Transverse colon (tissue), 4 donors: ENCODE results near the gene ELN. TPM values are rescaled to one million over a fixed set of nuclear protein-coding genes. Genes with fewer than 3 reads are reported as not detected.

ENCODE experiments used
- DNase-seq: peaks from one replicate; pipeline ENCODE4 v3.0.0-alpha.2; 2019
- H3K27ac ChIP-seq, 4 donors: fragments of 200-600 bp; sonication (generic); 2 replicates each; pipeline ENCODE4 v1.5.1; 2016 to 2018; ENCODE audit warnings: inconsistent platforms in 4 of 4
- H3K27me3 ChIP-seq: fragments of 200-600 bp; sonication (generic); 2 replicates; pipeline ENCODE4 v1.5.1; 2017; ENCODE audit warnings: inconsistent platforms
- H3K36me3 ChIP-seq, 4 donors: fragments of 200-600 bp; sonication (generic); 2 replicates each; pipeline ENCODE4 v1.5.1; 2017 to 2019; ENCODE audit warnings: inconsistent platforms in 4 of 4
- H3K4me1 ChIP-seq, 4 donors: fragments of 200-600 bp; sonication (generic); 2 replicates each; pipeline ENCODE4 v1.5.1; 2017 to 2020; ENCODE audit warnings: inconsistent platforms in 4 of 4
- H3K4me3 ChIP-seq, 4 donors: fragments of 200-600 bp; sonication (generic); 1 replicate in 1 of 4; 2 replicates in 3 of 4; pipeline versions ENCODE4 v1.5.1 to v1.6.1; 2017 to 2019; ENCODE audit warnings: inconsistent platforms in 4 of 4
- H3K9me3 ChIP-seq, 2 donors: fragments of 200-600 bp; sonication (generic); 2 replicates each; pipeline ENCODE4 v1.5.1; 2017 to 2019; ENCODE audit warnings: inconsistent platforms in 2 of 2
- EP300 ChIP-seq: sonication (generic); formaldehyde crosslinking; IDR thresholded peaks from one replicate; pipeline ENCODE4 v1.6.1; 2017; ENCODE audit warnings: antibody characterized with exemption, low read depth
- POLR2A ChIP-seq: fragments of 450-650 bp; IDR thresholded peaks from one replicate; pipeline ENCODE4 v1.6.1; 2016; ENCODE audit warnings: antibody characterized with exemption, mild to moderate bottlenecking, moderate library complexity
- POLR2AphosphoS5 ChIP-seq, 3 donors: sonication (generic); formaldehyde crosslinking; IDR thresholded peaks; one replicate each; pipeline ENCODE4 v1.6.1; 2016; ENCODE audit warnings: antibody characterized with exemption in 3 of 3
- WGBS, 2 donors: methylation state at CpG; one replicate each; pipeline ENCODE4 v1.1.5; 2018; ENCODE audit warnings: low coverage in 1 of 2; 5-methylcytosine and 5-hydroxymethylcytosine counted together
- in situ Hi-C, 4 donors: fragments of 200-750 bp; cut with MboI; loops; one replicate each; pipeline versions ENCODE4 v1.15.0 to v1.15.1; 2017; ENCODE audit warnings: low sequenced_read_pairs in 3 of 4, low pct_ligation_motif_present in 1 of 4, low pct_unique_long_range_greater_than_20kb in 1 of 4
- intact Hi-C: fragments of 100-400 bp; cut with DNase I; formaldehyde crosslinking; loops from one replicate; pipeline ENCODE4 v1.15.1; 2023; ENCODE audit warnings: low total_unique reads
- total RNA-seq, 4 donors: library from RNA; depleted of rRNA; stranded (reverse); fragments of >200 nt; gene quantifications; one replicate each; pipeline ENCODE4 v1.1.0, GENCODE V29; 2016
- TF ChIP-seq, protein P1 (sequence below), 5 experiments: fragments of 200-600 bp in 3 of 5; fragments of 450-650 bp in 2 of 5; sonication (generic) in 3 of 5; IDR thresholded peaks; 1 replicate in 2 of 5; 2 replicates in 3 of 5; pipeline ENCODE4 v1.5.1; 2016 to 2017; ENCODE audit warnings: antibody characterized with exemption in 5 of 5, inconsistent platforms in 3 of 5, mild to moderate bottlenecking in 2 of 5, moderate library complexity in 1 of 5

ELN gene
- total RNA-seq, 4 donors from 2014 or later = 8.4 to 147 (median 25.8) TPM

DNA sequence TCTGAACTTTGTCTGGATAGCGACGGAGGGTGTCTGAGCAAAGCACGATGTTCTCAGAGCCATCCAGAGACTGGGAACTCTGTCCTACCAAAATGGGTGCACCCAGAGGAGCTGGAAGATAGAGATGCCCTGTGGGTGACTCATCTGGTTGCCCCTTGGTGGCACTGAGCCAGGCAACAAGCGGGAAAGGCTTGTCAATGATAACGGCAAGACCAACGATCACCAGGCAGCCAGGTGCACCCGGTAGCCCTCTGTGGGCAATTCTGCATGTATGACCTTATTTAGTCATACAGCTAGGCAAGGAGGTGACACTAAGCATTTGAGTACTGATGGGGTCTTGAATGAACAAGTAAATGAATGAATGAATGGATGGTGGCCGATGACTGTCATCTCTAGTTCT lies 2.8 kb upstream of the ELN start:
- no peak overlapping the region for H3K27ac ChIP-seq
- no peaks in the 10 kb centered on the region for H3K36me3 ChIP-seq
- H3K4me1 ChIP-seq = peaks cover 12 to 41% (median 15%) of the 10 kb centered on the region in 4 donors
- 65% methylated on average over 8 of the region's 8 CpGs; no CpG with 5 or more reads in 1 of the 2 donors for WGBS, 2 donors
- no peak for DNase-seq
- TF ChIP-seq EP300 = no peak
- TF ChIP-seq POLR2AphosphoS5 (IDR thresholded peaks at IDR 0.05) = no peak
- TF ChIP-seq POLR2A = no peak
- TF ChIP-seq, protein P1, sequence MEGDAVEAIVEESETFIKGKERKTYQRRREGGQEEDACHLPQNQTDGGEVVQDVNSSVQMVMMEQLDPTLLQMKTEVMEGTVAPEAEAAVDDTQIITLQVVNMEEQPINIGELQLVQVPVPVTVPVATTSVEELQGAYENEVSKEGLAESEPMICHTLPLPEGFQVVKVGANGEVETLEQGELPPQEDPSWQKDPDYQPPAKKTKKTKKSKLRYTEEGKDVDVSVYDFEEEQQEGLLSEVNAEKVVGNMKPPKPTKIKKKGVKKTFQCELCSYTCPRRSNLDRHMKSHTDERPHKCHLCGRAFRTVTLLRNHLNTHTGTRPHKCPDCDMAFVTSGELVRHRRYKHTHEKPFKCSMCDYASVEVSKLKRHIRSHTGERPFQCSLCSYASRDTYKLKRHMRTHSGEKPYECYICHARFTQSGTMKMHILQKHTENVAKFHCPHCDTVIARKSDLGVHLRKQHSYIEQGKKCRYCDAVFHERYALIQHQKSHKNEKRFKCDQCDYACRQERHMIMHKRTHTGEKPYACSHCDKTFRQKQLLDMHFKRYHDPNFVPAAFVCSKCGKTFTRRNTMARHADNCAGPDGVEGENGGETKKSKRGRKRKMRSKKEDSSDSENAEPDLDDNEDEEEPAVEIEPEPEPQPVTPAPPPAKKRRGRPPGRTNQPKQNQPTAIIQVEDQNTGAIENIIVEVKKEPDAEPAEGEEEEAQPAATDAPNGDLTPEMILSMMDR (IDR thresholded peaks at IDR 0.05) = no peak
- intact Hi-C loops = no loop called here
- in situ Hi-C loops = loop anchor here in 3 of 4 donors (10.0 kb wide), 1 partner anchor 150 kb away; no protein-coding TSS in a partner anchor
- H3K27me3 ChIP-seq = peaks cover 6% of the 10 kb centered on the region
- no peak overlapping the region for H3K4me3 ChIP-seq
- no peaks in the 10 kb centered on the region for H3K9me3 ChIP-seq

- WGBS, 2 donors = 68% methylated on average over 8 of the region's 8 CpGs; no CpG with 5 or more reads in 1 of the 2 donors
- H3K9me3 ChIP-seq = no peaks in the 10 kb centered on the region
- H3K36me3 ChIP-seq = no peaks in the 10 kb centered on the region
- in situ Hi-C loops = loop anchor here in 3 of 4 donors (10.0 kb wide), 1 partner anchor 151 kb away; no protein-coding TSS in a partner anchor
- TF ChIP-seq, protein P1 (IDR thresholded peaks at IDR 0.05) = no peak
- TF ChIP-seq POLR2AphosphoS5 (IDR thresholded peaks at IDR 0.05) = no peak
- TF ChIP-seq EP300 = no peak
- no peak for TF ChIP-seq POLR2A
- peaks cover 14 to 41% (median 16%) of the 10 kb centered on the region in 4 donors for H3K4me1 ChIP-seq
- intact Hi-C loops = no loop called here
- H3K27ac ChIP-seq = no peak overlapping the region
- peaks cover 6% of the 10 kb centered on the region for H3K27me3 ChIP-seq
- H3K4me3 ChIP-seq = no peak overlapping the region
- no peak for DNase-seq
These were observed 2.2 kb upstream of the ELN start for GRCh38 chr7:74025730-74026129.

DNA sequence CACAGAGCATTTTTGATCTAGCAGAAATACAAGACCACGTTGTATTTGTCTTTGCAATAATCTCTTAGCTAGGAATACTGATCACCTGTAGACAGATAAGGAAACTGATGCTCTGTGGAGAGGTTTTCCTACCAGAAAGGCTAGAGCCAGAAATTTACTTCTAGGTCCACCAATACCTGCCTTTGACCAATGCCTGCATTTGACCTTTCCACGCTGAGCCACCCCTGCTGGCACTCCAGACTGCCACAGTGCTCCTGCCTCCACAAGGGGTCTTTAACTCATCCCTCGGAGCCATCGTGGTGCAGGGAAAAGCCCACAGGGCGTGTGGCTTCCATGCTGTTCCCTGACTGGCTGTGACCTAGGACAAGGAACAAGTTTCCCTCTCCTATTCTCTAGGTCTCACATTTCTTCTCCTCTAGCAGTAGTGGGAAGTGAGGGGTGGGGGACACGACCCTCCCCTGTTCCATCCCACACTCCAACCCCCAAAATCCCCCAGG lies 1.5 kb upstream of the ELN start:
- no peaks in the 10 kb centered on the region for H3K9me3 ChIP-seq
- peak overlapping the region; percentile 77 to 95 (median 82) for H3K27ac ChIP-seq
- in situ Hi-C loops = loop anchor here in 3 of 4 donors (10.0 kb wide), 1 partner anchor 152 kb away; no protein-coding TSS in a partner anchor
- TF ChIP-seq, protein P1 (IDR thresholded peaks at IDR 0.05) = no peak
- TF ChIP-seq POLR2A = no peak
- TF ChIP-seq EP300 = no peak
- TF ChIP-seq POLR2AphosphoS5 (IDR thresholded peaks at IDR 0.05) = no peak
- DNase-seq = no peak
- no peaks in the 10 kb centered on the region for H3K36me3 ChIP-seq
- H3K4me1 ChIP-seq = peaks cover 16 to 41% (median 20%) of the 10 kb centered on the region in 4 donors
- H3K27me3 ChIP-seq = peaks cover 6% of the 10 kb centered on the region
- intact Hi-C loops = no loop called here
- WGBS, 2 donors = 20 to 28% methylated on average over 2 to 6 of the region's 6 CpGs
- H3K4me3 ChIP-seq = no peak overlapping the region

GRCh38 chr7:74026903-74027682 lies 880 bp upstream of the ELN start:
- Histone ChIP-seq H3K4me1 (peaks cover 17 to 45% (median 25%) of the 10 kb centered on the region in 4 donors), H3K9me3 (no peaks in the 10 kb centered on the region), H3K4me3 (peak overlapping the region in 2 of 4 donors; percentile 37 to 49), H3K36me3 (no peaks in the 10 kb centered on the region), H3K27me3 (peaks cover 6% of the 10 kb centered on the region), H3K27ac (peak overlapping the region; percentile 77 to 95 (median 82))
- peak; percentile 79 for DNase-seq
- WGBS, 2 donors = 0 to 29% methylated on average over 2 to 15 of the region's 18 CpGs
- TF ChIP-seq POLR2A (no peak), POLR2AphosphoS5 (IDR thresholded peaks at IDR 0.05) (no peak), EP300 (no peak)
- TF ChIP-seq, protein P1 (IDR thresholded peaks at IDR 0.05) = peak; percentile 94 to 97 (median 96)
- in situ Hi-C loops (loop anchor here in 3 of 4 donors (10.0 kb wide), 1 partner anchor 152 kb away; no protein-coding TSS in a partner anchor), intact Hi-C loops (no loop called here)
